HG02798 (cell line): ENCODE measurements around the gene EPS8L3.
"Not testable (repeated sequence)": the region's sequence is repeated elsewhere in the genome, so short reads cannot be mapped to it uniquely, and the experiment has no call there.

Experiments used
- ATAC-seq: cut with Tn5 transposase; IDR thresholded peaks from one replicate; pipeline ENCODE4 v1.9.1; 2021; ENCODE audit warnings: mild to moderate bottlenecking; ENCODE audit not compliant: unreplicated experiment, poor library complexity

The EPS8L3 gene

DNA sequence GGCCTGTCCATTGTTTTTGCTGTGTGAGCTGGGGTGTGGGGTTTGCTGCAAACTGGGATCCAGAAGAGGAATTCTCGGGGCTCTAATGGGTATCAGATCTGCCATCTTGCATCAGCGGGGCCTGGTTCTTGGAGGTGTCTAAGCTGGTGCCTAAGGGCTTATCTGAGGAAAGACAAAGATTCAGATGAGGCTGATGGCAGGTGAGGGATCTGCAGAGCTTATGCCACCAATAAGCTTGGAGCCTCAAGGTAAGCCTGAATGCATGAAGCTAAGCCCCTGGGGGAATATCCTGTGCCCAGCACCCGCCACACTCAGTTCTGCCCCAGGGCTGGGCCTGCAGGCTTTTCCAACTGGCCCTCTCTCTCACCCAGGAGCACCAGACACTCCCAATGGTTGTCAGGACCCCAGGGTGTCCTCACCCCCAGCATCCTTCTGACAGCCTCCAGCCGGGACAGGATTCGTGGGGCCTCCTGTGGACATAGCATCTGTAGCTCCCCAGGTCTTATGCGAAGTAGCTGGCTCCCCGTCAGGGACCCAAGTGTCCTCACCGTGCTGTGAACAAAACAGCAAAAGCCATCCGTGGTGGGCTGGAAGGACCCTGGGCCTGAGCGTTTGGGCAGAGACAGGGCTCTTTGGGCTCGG lies 13.4 kb downstream of the EPS8L3 start:
- ATAC-seq, result no peak

DNA sequence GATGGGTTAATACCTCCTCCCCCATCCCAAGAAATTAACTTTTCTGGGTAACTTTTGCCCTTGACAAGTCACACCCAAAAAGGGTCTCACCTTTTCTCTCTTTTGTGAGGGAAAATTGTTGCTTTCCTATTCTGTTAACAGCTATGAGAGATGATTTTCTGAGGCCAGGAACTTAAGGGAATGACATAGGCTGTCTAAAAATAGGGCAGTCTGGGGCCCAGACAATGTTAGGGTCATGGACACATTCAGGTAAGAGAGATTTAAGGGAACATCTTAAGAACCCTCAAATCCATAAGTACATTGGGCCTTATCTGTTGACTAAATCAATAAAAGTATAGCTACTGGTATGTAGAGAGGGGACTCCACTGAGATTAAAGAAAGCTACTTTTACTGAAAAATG lies 14.5 kb downstream of the EPS8L3 start:
- no peak for ATAC-seq

DNA sequence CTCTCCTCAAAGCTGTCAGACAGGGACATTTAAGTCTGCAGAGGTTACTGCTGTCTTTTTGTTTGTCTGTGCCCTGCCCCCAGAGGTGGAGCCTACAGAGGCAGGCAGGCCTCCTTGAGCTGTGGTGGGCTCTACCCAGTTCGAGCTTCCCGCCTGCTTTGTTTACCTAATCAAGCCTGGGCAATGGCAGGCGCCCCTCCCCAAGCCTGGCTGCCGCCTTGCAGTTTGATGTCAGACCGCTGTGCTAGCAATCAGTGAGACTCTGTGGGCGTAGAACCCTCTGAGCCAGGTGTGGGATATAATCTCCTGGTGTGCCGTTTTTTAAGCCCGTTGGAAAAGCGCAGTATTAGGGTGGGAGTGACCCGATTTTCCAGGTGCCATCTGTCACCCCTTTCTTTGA lies 15.4 kb downstream of the EPS8L3 start:
- not testable (repeated sequence) for ATAC-seq

GRCh38 chr1:109740615-109741373 lies 22.9 kb downstream of the EPS8L3 start, which contains the start of gene GSTM3:
TSS of gene GSTM3 (minus strand) at chr1:109741038. CDS start at chr1:109740287, 751 bp downstream.
- ATAC-seq, result no peak

DNA sequence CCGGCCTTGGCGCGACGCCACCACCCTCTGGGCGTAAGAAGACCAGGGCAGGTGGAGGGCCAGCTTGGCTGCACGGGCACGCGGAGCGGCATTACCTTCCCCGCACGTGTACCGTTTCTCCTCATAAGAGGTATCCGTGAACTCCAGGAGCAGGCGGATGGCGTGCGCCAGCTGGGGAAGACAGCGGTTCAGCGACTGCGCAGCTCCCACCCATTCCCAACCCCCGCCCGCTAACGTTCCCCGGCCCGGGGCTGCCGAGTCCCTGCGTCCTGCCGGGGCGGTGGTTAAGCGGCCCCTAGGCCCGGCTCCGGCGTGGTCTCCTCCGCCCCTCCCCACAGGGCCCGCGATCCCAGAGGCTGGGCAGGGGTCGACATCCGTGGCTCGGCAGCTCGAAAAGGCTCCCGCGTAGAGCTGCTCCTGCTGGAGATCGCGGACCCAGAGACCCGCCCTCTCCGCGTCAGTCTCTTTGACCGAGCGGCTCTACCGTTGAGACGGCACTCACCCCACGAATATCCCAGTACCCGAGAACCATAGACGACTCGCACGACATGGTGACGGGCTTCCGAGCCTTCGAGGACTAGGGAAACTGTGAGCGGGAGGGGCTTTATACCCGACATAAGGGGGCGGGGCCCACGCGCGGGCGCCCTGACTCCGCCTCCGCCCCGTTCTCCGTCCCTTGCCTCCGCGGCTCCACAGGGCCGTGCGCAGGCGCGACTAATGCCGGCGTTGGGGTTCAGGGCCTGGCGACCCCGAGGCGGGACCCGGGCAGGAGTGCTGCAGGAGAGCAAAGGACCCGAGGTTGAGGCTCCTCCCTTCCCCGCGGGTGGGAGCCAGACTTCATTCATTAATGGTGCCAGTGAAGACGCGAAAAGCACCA lies 23.7 kb downstream of the EPS8L3 start:
- ATAC-seq, result peak; percentile 95

GRCh38 chr1:109733236-109733870 lies 30.4 kb downstream of the EPS8L3 start:
- no peak for ATAC-seq

- ATAC-seq, result no peak
Measured at GRCh38 chr1:109732390-109732881, 31.3 kb downstream of the EPS8L3 start.

- ATAC-seq, result no peak
Measured at GRCh38 chr1:109730666-109731065, 33.1 kb downstream of the EPS8L3 start.

DNA sequence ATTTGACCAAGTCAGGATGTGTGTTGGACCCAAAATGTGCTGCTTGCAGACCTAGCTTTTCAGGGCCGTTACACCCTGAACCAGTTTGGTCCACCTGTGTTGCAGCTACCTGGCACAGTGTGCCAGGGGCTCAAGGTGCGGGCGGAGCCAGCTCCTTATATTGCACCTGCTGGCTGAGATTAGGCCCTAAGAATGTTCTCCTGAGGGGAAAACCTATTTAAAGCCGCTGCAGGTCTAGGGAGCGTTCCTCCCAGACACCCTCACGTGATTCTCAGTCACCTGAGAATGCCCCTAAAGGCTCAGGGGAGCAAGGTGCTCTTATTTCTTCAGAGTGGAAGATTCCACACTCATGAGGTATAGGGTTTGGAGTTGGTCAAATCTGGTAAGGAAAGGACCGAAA lies 34.9 kb downstream of the EPS8L3 start:
- no peak for ATAC-seq

DNA sequence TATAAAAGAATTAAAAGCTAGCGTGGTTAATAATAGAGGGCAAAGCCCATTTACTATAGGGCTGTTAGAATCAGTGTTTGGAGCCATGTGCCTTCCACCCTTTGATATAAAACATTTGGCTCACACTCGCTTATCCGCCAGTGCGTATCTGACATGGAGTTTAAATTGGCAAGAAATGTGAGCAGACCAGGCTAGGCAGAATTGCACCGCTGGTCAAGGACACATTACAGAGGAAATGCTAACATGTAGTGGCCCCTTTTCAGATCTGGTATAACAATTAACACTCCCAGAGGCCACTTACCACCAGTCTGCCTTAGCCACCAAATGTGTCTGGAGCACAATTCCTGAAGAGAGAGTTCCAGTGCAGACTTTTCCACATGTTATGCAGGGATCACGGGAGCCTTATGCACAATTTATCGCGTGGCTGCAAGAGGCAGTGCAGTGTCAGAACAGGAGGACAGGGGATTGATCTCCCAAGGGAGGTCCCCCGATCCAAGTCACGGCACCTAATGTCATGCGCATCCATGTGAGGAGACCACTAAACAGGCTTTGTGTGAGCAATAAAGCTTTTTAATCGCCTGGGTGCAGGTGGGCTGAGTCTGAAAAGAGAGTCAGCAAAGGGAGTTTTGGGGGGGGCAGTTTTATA lies 36.9 kb downstream of the EPS8L3 start:
- no peak for ATAC-seq

DNA sequence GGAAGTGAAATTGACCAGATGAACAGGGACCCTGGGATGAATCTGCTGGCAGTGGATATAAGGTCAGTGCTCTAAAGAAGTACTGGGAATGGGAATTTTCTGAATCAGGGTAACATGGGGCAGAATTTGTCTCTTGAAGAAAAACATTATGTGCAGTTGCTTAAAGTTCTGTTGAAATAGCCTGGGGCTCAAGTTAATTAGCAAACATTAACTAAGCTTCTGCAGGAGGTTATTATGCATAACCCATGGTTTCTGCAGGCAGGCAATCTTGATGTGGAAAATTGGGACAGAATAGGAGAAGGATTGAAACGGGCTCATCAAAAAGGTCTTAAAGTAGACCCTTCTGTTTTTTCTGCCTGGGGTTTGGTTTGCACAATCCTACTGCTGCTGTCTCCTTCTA lies 37.7 kb downstream of the EPS8L3 start:
- ATAC-seq, result no peak

- no peak for ATAC-seq
Measured at GRCh38 chr1:109725510-109725909, 38.2 kb downstream of the EPS8L3 start.

DNA sequence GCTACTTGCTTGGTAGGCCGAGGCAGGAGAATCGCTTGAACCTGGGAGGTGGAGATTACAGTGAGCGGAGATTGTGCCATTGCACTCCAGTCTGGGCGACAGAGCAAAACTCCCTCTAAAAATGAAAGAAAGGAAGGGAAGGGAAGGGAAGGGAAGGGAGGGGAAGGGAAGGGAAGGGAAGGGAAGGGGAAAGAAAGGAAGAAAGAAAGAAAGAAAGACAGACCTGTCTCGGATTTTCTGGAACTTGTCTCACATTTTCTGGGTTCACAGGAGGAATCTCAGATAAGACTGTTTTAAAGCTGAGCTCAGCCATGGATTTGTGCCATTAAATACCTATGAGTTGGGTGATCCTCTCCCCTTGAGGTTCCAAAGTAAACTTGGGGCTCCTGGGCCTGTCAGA lies 38.8 kb downstream of the EPS8L3 start:
- ATAC-seq, result no peak

DNA sequence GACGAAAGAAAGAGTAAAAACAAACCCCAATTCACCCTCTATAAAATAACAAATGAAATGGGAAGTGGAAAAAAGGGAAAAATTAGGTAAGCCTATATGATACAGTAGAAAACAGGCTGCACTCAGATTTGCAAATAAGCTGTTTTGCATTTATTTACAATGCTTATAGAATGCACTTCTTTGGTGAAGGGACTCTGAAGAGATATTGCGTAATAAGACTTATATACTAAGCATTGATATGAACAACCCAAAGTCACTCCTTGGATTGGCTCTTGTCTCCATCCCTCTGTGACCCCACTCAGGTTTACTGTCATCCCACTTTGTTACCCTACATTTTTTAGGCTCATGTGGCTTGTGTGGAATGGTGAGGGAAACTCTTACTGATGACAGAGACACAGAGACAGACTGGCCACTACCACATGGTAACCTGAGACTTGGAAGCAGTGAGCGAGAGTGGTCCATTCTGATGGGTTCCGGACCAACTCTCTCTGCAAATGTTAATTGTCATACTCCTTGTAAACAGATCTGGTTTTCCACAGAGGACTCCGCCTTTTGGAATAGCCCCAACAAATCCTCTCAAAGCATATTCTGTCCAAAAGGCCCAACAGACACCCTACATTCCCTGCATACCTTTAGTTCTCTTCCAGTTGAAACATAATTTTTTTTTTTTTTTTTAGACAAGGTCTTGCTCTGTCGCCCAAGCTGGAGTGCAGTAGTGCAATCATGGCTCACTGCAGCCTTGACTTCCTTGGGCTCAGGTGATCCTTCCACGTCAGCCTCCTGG lies 40.6 kb downstream of the EPS8L3 start:
- ATAC-seq, result no peak

GRCh38 chr1:109721971-109722370 lies 41.8 kb downstream of the EPS8L3 start:
- no peak for ATAC-seq

DNA sequence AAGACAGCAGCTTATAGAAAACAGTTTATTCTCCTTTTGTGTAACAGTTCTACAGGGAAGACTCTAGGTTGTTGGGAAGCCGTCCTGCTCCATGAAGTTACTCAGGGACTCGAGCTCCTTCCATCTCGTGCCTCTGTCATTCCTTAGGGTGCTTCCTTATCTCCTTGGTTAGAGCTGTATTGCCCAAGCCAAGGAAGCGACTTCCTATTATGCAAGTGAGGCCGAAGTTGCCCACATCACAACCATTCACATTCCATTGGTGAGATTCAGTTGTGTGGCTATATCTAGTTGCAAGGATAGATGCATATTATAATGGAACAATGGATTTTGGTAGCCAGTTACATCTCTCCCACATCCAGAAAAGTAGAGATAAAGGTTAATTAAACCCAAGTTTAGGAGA lies 42.7 kb downstream of the EPS8L3 start:
- ATAC-seq, result no peak

DNA sequence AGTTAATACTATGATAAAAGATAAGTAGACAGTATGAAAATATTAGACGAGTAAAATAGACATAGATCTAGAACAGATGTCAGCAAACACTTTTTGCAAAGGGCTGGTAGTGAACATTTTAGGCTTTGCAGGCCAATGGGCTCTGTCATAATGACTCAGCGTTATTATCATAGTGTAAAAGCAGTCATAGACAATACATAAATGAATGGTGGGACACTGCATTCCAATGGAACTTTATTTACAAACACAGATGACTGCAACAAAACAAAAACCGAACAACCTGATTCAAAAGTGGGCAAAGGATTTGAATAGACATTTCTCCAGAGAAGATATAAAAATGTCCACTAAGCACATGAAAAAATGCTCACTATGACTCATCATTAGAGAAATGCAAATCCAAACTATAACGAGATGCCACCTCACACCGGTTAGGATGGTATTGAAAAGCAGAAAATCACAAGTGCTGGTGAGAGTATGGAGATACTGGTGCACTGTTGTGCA lies 44.3 kb downstream of the EPS8L3 start:
- no peak for ATAC-seq

GRCh38 chr1:109718495-109718894 lies 45.2 kb downstream of the EPS8L3 start:
- ATAC-seq, result no peak

- no peak for ATAC-seq
Measured at GRCh38 chr1:109717729-109718128, 46.0 kb downstream of the EPS8L3 start.
